HUES48 (cell line): ENCODE data around the gene ANXA9.

Experiments
- H3K27ac ChIP-seq: one replicate; pipeline ENCODE4 v1.7.0; 2013; ENCODE audit warnings: low read depth, low read length, inconsistent platforms
- H3K27me3 ChIP-seq: 2 replicates; pipeline ENCODE4 v1.6.1; 2013; ENCODE audit warnings: mild to moderate bottlenecking, low read length; ENCODE audit not compliant: control insufficient read depth, insufficient read depth
- H3K36me3 ChIP-seq: 2 replicates; pipeline ENCODE4 v1.6.1; 2013; ENCODE audit warnings: low read length; ENCODE audit not compliant: control insufficient read depth, insufficient read depth
- H3K4me1 ChIP-seq: 2 replicates; pipeline ENCODE4 v1.6.1; 2013; ENCODE audit warnings: mild to moderate bottlenecking, low read length; ENCODE audit not compliant: control insufficient read depth, insufficient read depth
- H3K4me3 ChIP-seq: 2 replicates; pipeline ENCODE4 v1.5.1; 2013; ENCODE audit warnings: mild to moderate bottlenecking, low read depth, low read length
- H3K9ac ChIP-seq: 2 replicates; pipeline ENCODE4 v1.6.1; 2013; ENCODE audit warnings: mild to moderate bottlenecking, low read depth, low read length, moderate library complexity
- H3K9me3 ChIP-seq: 2 replicates; pipeline ENCODE4 v1.6.1; 2013; ENCODE audit warnings: low read length; ENCODE audit not compliant: control insufficient read depth, insufficient read depth

Gene ANXA9

GRCh38 chr1:150974580-150975478 is 7.3 kb upstream of the ANXA9 start, which contains the start of gene CERS2:
Gene CERS2 (minus strand): TSS chr1:150974835. CDS start chr1:150969090, 5,745 bp downstream.
- Histone ChIP-seq H3K27ac (peak within 1 kb of the TSS; percentile 77), H3K4me3 (peak within 1 kb of the TSS; percentile 76), H3K4me1 (peaks cover 59% of the 10 kb centered on the region), H3K9ac (peak within 1 kb of the TSS; percentile 70), H3K9me3 (no peaks in the 10 kb centered on the region), H3K27me3 (no peaks in the 10 kb centered on the region), H3K36me3 (no peaks in the 10 kb centered on the region)

GRCh38 chr1:150976401-150976821 is 5.7 kb upstream of the ANXA9 start:
- H3K36me3 ChIP-seq, result no peaks in the 10 kb centered on the region
- no peaks in the 10 kb centered on the region for H3K9me3 ChIP-seq
- peak overlapping the region; percentile 39 for H3K27ac ChIP-seq
- no peaks in the 10 kb centered on the region for H3K27me3 ChIP-seq
- no peak overlapping the region; the same call in 1 of the 2 replicates for H3K4me3 ChIP-seq
- peaks cover 56% of the 10 kb centered on the region for H3K4me1 ChIP-seq
- no peak overlapping the region for H3K9ac ChIP-seq

- no peak overlapping the region for H3K4me3 ChIP-seq
- H3K27ac ChIP-seq, result peak overlapping the region; percentile 59
- H3K27me3 ChIP-seq, result no peaks in the 10 kb centered on the region
- H3K9me3 ChIP-seq, result no peaks in the 10 kb centered on the region
- H3K4me1 ChIP-seq, result peaks cover 56% of the 10 kb centered on the region
- H3K9ac ChIP-seq, result no peak overlapping the region
- H3K36me3 ChIP-seq, result no peaks in the 10 kb centered on the region
These were observed 5.0 kb upstream of the ANXA9 start for GRCh38 chr1:150976879-150977694.

GRCh38 chr1:150979092-150980056 is 2.7 kb upstream of the ANXA9 start:
- Histone ChIP-seq H3K36me3 (no peaks in the 10 kb centered on the region), H3K27ac (no peak overlapping the region), H3K27me3 (no peaks in the 10 kb centered on the region), H3K4me1 (peaks cover 49% of the 10 kb centered on the region), H3K9ac (no peak overlapping the region), H3K4me3 (no peak overlapping the region), H3K9me3 (no peaks in the 10 kb centered on the region)

DNA sequence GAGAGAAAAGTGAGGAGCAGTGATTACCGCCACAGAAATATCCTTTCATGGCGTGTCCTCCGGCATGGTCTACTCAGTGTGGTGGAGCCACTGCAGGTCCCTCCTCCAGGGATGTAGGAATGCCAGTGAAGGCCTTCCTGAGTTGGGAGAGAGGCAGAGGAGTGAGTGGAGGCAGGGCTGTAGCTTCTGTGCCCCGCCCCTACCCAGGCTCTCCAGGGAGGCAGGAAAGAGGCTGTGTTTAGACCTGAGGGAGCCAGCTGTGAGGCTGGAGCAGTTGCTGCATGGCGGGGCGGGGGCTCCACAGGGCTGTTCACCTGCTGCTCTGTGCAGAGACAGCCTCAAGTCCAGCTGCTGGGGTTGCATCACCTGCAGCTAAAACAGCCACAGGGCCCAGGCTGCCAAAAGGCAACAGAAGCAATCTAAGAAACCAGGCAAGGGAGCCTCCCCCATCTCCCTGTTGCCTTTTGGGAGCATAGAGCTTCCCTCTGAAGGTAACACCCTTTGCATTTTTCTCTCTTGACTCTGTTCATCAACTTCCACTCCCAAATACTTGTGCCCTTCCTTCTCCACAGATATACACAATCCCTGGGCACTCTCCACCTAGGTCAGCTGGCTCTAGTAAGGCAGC is 801 bp upstream of the ANXA9 start:
- peak overlapping the region; percentile 35 for H3K9ac ChIP-seq
- no peaks in the 10 kb centered on the region for H3K9me3 ChIP-seq
- peak overlapping the region; percentile 33; the same call in 1 of the 2 replicates for H3K4me3 ChIP-seq
- peak overlapping the region; percentile 81 for H3K27ac ChIP-seq
- peaks cover 44% of the 10 kb centered on the region for H3K4me1 ChIP-seq
- no peaks in the 10 kb centered on the region for H3K36me3 ChIP-seq
- H3K27me3 ChIP-seq, result no peaks in the 10 kb centered on the region

- H3K4me3 ChIP-seq, result no peak overlapping the region
These were observed 3.2 kb downstream of the ANXA9 start for GRCh38 chr1:150985179-150985825.

DNA sequence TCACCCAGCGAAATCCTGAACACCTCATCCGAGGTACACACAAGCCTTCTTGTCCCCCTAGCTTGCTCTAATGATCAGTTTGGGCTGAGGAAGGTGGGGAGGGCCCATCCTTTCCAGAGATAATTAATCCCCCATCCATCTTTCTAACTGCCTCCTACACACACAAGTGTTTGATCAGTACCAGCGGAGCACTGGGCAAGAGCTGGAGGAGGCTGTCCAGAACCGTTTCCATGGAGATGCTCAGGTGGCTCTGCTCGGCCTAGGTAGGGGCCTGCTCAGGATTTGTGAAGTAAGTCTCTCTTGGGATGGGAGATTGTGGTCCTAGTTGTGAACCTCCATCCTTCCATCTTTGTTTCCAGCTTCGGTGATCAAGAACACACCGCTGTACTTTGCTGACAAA is 5.8 kb downstream of the ANXA9 start:
- Histone ChIP-seq H3K27me3 (no peaks in the 10 kb centered on the region), H3K4me1 (no peaks in the 10 kb centered on the region), H3K4me3 (no peak overlapping the region), H3K9ac (no peak overlapping the region), H3K9me3 (no peaks in the 10 kb centered on the region), H3K27ac (no peak overlapping the region), H3K36me3 (no peaks in the 10 kb centered on the region)

More at GRCh38 chr1:150985179-150985825, 3.2 kb downstream of the ANXA9 start:
- no peaks in the 10 kb centered on the region for H3K9me3 ChIP-seq
- no peaks in the 10 kb centered on the region for H3K36me3 ChIP-seq
- no peak overlapping the region for H3K27ac ChIP-seq
- H3K9ac ChIP-seq, result no peak overlapping the region
- peaks cover 21% of the 10 kb centered on the region for H3K4me1 ChIP-seq
- H3K27me3 ChIP-seq, result no peaks in the 10 kb centered on the region

GRCh38 chr1:150992626-150993025 is 10.5 kb downstream of the ANXA9 start:
- Histone ChIP-seq H3K4me3 (no peak overlapping the region), H3K27me3 (no peaks in the 10 kb centered on the region), H3K4me1 (peaks cover 3% of the 10 kb centered on the region; the same call in 1 of the 2 replicates), H3K9ac (no peak overlapping the region), H3K9me3 (no peaks in the 10 kb centered on the region), H3K27ac (no peak overlapping the region), H3K36me3 (peaks cover 9% of the 10 kb centered on the region)

DNA sequence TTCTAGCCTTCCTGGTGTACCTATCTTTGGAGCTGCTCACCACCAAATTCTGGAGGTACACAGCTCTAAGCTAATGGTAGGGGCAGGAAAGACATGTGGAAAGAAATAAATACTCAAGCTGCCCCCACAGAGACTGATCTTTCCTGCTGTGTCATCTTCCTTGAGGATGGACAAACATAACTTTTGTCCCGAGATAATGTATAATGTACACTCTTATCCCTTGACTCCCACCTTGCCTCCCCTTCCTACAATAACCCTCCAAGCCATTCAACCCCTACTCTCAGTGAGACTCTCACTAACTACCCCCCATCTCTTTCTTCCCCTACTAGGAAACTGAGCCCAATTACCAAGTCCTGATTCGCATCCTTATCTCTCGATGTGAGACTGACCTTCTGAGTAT is 12.2 kb downstream of the ANXA9 start:
- Histone ChIP-seq H3K27me3 (no peaks in the 10 kb centered on the region), H3K4me3 (no peak overlapping the region), H3K9ac (no peak overlapping the region), H3K4me1 (peaks cover 3% of the 10 kb centered on the region; the same call in 1 of the 2 replicates), H3K9me3 (no peaks in the 10 kb centered on the region), H3K36me3 (peaks cover 18% of the 10 kb centered on the region), H3K27ac (no peak overlapping the region)
